Stimulated activated CD4-positive, alpha-beta T cell treated with anti-CD3 and anti-CD28 coated beads, Interleukin-15, amount 100 ng/mL, for 1 hour (primary cell): ENCODE data around the gene TELO2.
A peak's percentile ranks its signal among the peaks of the same experiment; 100 is the strongest.

Source experiments
- DNase-seq, 2 donors: peaks; one replicate each; pipeline ENCODE4 v3.0.0-alpha.2; 2020; ENCODE audit warnings: low read depth in 1 of 2, low spot score in 1 of 2

Gene TELO2

GRCh38 chr16:1492923-1493745 lies at the start of gene TELO2:
TELO2 (plus strand) TSS chr16:1493360; CDS start chr16:1494282, 922 bp downstream.
- DNase-seq: peak; percentile 79 to 87

- DNase-seq: no peak
Measured at GRCh38 chr16:1443403-1443973, 49.7 kb upstream of the TELO2 start.

GRCh38 chr16:1443980-1444729 lies 49.0 kb upstream of the TELO2 start, which contains the start of gene CCDC154:
CCDC154 (minus strand) TSS chr16:1444556; CDS start chr16:1444322, 234 bp downstream.
- DNase-seq: no peak

DNA sequence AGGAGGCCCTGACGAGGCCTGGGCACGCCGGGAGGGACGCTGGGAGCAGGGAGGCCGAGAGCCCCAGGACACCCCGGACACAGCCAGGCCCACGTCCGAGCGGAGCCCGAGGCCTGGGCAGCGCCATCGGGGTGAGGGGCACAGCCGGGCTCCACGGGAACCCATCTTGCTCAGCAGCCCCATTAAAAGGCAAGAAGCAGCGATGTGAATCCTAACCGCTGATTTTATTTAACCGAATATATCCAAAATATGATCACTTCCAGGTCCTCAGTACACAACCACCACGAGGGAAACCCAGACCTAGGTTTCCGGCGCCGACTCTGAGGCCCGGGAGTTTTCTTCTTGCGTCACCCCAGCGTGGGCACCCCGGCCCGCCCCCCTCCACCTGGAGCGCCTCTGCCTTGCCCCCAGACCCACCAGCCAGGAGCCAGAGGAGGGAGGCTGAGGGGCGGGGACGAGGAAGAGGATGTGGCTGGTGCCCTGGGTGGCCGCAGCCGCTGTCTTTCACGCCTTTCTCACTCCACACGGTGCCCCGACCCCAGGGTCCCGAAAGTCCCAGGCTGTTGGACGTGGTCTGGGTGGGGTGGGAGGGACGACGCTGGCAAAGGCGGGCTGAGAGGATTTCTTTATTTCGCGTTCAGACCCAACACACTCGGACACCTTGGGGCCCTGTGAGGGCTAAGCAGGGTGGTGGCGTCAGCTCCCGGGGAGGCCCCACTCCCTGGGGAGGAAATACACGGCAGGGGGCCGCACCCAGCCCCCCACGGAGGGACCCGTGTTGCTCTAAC lies 48.2 kb upstream of the TELO2 start:
- DNase-seq: no peak

DNA sequence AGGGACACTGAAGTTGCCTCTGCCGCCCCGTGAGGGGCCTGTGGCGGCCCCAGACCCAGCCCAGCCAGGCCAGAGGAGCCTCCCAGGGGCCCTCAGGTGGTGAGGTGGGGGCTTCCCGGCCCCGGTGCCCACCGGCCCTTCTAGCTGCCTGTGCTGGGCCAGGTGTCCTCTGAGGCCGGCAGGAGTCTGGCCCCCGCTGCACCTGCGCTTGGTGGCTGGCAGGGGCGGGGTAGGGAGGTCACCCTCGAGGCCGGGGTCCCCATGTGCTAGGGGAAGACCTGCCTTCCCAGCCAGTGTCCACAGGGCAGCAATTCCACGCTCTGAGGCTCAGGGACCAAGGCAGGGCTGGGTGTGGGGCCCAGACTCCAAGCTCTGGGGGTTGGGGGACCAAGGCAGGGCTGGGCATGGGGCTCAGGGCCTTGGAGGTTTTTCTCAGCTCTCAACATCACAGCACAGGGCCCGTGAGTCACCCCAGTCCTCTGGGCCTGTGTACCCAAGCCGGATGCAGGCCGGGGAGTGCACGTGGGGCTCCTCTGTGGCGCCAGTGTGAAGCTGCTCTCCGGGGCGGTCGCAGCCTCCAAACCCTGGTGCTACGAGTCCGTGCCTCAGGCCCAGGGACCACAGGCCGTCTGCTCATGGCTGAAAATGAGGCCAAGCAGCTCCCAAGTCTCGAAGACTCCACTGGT lies 47.5 kb upstream of the TELO2 start:
- DNase-seq: no peak

DNA sequence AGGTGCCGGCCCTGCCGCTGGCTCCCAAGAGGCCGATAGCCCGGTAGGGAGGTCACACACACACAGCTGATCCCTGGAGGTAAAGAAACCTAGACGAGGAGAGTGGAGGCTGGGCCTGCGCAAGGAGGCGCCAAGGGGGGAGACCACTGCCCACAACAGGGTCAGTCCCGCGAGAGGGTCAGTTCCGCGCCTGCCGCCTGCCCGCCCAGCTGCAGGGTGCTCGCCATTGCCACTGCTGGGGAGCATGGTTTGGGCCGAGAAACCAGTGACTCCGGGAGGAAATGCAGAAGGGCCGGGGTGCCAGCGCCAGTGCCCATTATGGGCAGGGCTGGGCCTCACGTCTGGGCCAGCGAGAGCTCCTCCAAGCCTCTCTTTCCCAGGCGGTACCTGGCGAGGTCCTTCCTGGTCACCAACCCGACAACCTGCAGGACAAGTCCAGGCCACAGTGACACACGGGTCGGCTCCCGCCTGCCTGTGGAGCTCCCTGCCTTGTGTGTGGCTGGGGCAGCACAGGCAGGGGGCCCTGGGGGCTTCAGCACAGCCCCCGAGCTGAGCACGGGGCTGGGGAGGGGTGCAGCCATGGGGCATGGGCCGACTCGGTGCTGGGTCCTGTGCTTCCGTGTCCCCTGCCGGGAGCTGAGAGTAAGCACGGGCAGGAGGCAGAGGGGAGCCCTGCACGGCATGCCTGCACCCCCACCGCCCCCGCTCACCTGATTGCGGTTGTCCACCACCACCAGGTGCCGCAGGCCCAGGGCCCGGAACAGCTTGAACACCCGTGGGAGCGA lies 46.7 kb upstream of the TELO2 start:
- no peak for DNase-seq

DNA sequence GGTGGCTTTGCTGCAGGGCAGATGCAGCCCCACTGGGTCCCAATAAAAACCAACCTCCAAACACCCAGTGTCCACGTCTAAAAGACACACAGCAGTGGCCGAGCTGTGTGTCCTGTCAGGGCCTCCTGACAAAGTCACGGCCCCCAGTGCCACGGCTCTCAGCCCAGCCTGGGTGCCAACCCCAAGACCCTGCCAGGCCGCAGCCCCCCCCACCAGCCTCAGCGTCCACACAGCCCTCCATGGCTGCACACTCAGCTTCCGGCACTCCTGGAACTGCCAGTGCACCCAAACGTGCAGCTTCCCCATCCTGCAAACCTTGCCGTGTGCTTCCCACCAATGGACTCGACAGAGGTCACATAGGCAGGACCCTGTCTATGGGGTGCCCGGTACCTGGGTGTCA lies 45.2 kb upstream of the TELO2 start:
- DNase-seq: no peak

DNA sequence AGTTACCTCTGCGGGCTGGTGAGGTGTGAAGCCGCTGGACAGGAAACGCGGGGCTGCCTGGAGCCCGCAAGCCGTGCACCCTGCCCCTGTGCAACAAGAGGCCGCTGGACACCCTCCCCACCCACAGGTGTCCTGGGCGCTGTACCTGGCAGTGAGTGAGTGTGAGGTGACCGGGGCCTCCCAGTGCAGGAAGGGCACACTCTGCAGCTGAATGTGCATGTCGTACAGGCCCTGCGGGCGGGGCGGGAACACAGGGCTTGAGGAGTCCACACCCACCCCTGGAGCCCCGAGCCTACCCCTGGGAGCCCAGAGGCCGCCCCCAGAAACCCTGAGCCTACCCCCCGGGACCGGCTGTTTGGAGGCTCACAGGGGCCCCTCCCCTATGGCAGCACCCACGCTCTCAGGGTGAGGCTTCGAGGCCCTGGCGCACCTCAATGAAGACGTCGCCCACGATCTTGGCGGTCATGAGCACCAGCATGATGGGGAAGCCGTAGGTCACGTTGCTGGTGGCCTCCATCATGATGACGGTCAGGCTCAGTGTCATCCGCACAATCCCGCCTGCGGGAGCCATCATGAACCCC lies 44.5 kb upstream of the TELO2 start:
- no peak for DNase-seq

DNA sequence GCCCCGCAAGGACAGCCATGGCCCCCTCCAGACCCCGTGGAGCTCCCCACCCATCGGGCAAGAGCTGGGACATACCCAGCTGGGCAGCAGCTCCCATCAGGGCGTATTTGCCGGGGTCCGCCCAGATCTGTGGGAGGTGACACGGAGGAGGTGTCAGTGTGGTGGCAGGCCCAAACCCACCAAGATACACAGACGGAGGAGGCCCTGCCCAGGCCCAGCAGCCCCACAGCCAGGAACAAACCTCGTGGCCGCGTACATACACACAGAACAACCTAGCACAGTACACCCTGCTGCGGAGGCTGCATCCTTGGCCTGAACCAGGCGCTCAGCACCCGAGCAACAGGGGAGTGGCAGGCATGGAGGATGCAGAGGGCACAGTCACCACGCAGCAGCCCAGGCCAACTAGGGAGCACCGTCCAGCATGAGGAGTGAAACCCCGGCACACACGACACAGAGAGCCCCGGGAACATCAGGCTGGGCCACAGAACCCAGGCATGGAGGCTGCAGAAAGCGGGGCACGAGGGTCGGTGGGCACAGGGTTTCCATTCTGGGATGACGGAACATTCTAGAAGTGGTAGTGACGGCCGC lies 43.9 kb upstream of the TELO2 start:
- no peak for DNase-seq

GRCh38 chr16:1450218-1450617 lies 42.9 kb upstream of the TELO2 start:
- no peak for DNase-seq

DNA sequence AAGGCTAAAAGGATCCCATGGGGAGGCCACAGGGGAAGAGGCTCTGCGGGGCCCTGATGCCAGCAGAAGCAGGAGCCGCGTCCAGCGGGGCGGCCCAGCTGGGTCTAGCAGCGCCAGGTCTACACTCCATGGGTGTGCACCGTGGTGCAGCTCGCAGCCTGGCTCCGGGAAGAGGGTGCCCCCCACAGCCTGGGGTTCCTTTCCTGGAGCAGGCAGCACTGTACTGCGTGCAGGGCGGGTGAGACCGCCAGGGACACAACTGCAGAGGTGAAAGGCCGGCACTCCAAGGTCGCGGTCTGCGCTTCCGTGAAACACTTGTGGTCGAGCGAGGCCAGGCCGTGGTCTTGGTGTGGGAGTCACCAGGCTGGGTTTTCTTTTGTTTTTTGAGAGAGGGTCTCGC lies 42.3 kb upstream of the TELO2 start:
- no peak for DNase-seq

GRCh38 chr16:1451702-1452392 lies 41.3 kb upstream of the TELO2 start:
- no peak for DNase-seq

DNA sequence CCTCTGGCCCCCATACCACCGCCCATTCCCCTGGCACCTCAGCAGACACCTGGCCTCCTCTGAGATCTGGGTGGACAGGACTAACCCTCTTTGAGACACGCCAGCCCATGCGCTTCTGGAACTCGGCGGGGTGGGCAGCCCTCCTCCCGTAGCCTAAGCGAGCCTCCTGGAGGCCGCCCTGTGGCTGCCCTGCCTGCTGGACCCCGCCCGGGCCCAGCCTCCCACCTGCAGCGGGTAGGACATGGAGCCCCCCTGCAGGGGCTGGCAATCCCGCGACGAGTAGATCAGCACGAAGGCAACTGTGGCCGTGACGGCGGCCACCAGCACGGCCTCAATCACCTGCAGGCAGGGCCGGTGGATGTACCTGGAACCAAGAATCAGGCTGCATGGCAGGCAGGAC lies 40.6 kb upstream of the TELO2 start:
- DNase-seq: no peak

DNA sequence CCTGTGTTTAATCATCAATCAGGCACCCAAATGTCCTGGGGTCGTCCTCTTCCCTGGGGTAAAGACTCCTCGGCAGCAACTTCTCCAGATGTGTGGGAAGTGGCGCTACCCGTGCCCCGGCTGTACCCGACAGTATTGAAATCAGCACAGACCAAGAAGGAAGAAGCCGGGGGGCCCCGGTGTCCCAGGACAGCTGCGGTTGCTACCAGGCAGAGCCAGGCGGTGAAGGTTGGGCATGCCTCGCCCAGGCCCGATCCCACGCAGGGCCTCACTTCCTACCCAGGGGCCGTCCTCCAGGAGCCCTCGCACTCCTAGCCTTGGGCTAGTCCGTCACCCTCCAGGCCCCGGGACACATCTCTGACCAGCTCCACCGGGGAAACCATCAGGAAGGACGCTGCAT lies 39.8 kb upstream of the TELO2 start:
- no peak for DNase-seq

- no peak for DNase-seq
Measured at GRCh38 chr16:1454561-1454960, 38.6 kb upstream of the TELO2 start.

- no peak for DNase-seq
Measured at GRCh38 chr16:1455190-1456171, 37.7 kb upstream of the TELO2 start.

GRCh38 chr16:1456951-1457350 lies 36.2 kb upstream of the TELO2 start:
- no peak for DNase-seq
